Activated CD8-positive, alpha-beta memory T cell treated with anti-CD3 and anti-CD28 coated beads, Interleukin-2, amount 10 ng/mL, durations not matched to agents 7 days and 5 days (primary cell): ENCODE results near the gene SHLD1. TPM values are rescaled to one million over a fixed set of nuclear protein-coding genes. Genes with fewer than 3 reads are reported as not detected.
"Not testable (repeated sequence)": the region's sequence is repeated elsewhere in the genome, so short reads cannot be mapped to it uniquely, and the experiment has no call there.

Experiments
- ATAC-seq: fragments of 150-1000 bp; cut with Tn5 transposase; one replicate; pipeline ENCODE4 v1.10.0; 2021; ENCODE audit warnings: moderate library complexity
- CTCF ChIA-PET: fragments of 350-600 bp; sonication (Branson Sonifier 250); formaldehyde crosslinking; loops from one replicate; lab custom pipeline; 2021; ENCODE audit warnings: antibody characterized with exemption; lab: Charles Lee
- DNase-seq: peaks from one replicate; pipeline ENCODE4 v3.0.0-alpha.2; 2020
- H3K27ac Mint-ChIP-seq: one replicate; pipeline ENCODE4 v1.8.0; 2021; ENCODE audit warnings: mild to moderate bottlenecking, mixed read lengths
- H3K27me3 Mint-ChIP-seq: one replicate; pipeline ENCODE4 v1.8.0; 2021; ENCODE audit warnings: mixed read lengths
- H3K36me3 Mint-ChIP-seq: one replicate; pipeline ENCODE4 v1.8.0; 2021; ENCODE audit warnings: mild to moderate bottlenecking, mixed read lengths
- H3K4me1 Mint-ChIP-seq: one replicate; pipeline ENCODE4 v1.8.0; 2021; ENCODE audit warnings: mixed read lengths
- H3K4me3 Mint-ChIP-seq: one replicate; pipeline ENCODE4 v1.8.0; 2021; ENCODE audit warnings: mild to moderate bottlenecking, moderate library complexity, mixed read lengths
- H3K9me3 Mint-ChIP-seq: one replicate; pipeline ENCODE4 v1.8.0; 2022; ENCODE audit warnings: low read depth, mixed read lengths
- total RNA-seq, 2 experiments: library from RNA; stranded (reverse); gene quantifications; one replicate each; pipeline ENCODE4 v1.2.3, GENCODE V29; 2021

The SHLD1 gene
- total RNA-seq, 2 experiments from 2014 or later, result 8.5 to 9.1 TPM

GRCh38 chr20:5721356-5721755, 28.8 kb upstream of the SHLD1 start:
- H3K36me3 Mint-ChIP-seq, H3K4me3 Mint-ChIP-seq, H3K27me3 Mint-ChIP-seq, CTCF ChIA-PET, ATAC-seq, DNase-seq, H3K27ac Mint-ChIP-seq, H3K9me3 Mint-ChIP-seq: not testable (repeated sequence)
- H3K4me1 Mint-ChIP-seq, result peaks cover 15% of the 10 kb centered on the region

- no peak overlapping the region for H3K4me3 Mint-ChIP-seq
- no peak for DNase-seq
- H3K36me3 Mint-ChIP-seq, result no peaks in the 10 kb centered on the region
- ATAC-seq, result no peak
- CTCF ChIA-PET, result interaction anchor here (0.7 kb wide), 1 partner anchor 19 kb away, joined by 3 read pairs; no protein-coding TSS in a partner anchor
- H3K4me1 Mint-ChIP-seq, result peaks cover 15% of the 10 kb centered on the region
- H3K27me3 Mint-ChIP-seq, result peaks cover 4% of the 10 kb centered on the region
- no peak overlapping the region for H3K27ac Mint-ChIP-seq
- no peaks in the 10 kb centered on the region for H3K9me3 Mint-ChIP-seq
These were observed 27.3 kb upstream of the SHLD1 start for GRCh38 chr20:5722927-5723326.

- H3K4me3 Mint-ChIP-seq, DNase-seq, CTCF ChIA-PET, H3K36me3 Mint-ChIP-seq, H3K27me3 Mint-ChIP-seq, H3K27ac Mint-ChIP-seq, H3K4me1 Mint-ChIP-seq, ATAC-seq, H3K9me3 Mint-ChIP-seq: not testable (repeated sequence)
These were observed 25.1 kb upstream of the SHLD1 start for GRCh38 chr20:5725183-5725463.

- H3K9me3 Mint-ChIP-seq, result no peaks in the 10 kb centered on the region
- H3K4me1 Mint-ChIP-seq, result no peaks in the 10 kb centered on the region
- peaks cover 4% of the 10 kb centered on the region for H3K27me3 Mint-ChIP-seq
- DNase-seq, result no peak
- H3K4me3 Mint-ChIP-seq, result no peak overlapping the region
- no peaks in the 10 kb centered on the region for H3K36me3 Mint-ChIP-seq
- no peak overlapping the region for H3K27ac Mint-ChIP-seq
- CTCF ChIA-PET, result no interaction called here
- no peak for ATAC-seq
These were observed 23.1 kb upstream of the SHLD1 start for GRCh38 chr20:5727018-5727515.

GRCh38 chr20:5729348-5729747, 20.9 kb upstream of the SHLD1 start:
- H3K4me1 Mint-ChIP-seq, result no peaks in the 10 kb centered on the region
- ATAC-seq, result no peak
- H3K27me3 Mint-ChIP-seq, result peaks cover 7% of the 10 kb centered on the region
- DNase-seq, result no peak
- H3K36me3 Mint-ChIP-seq, result no peaks in the 10 kb centered on the region
- no peak overlapping the region for H3K27ac Mint-ChIP-seq
- CTCF ChIA-PET, result no interaction called here
- no peak overlapping the region for H3K4me3 Mint-ChIP-seq
- no peaks in the 10 kb centered on the region for H3K9me3 Mint-ChIP-seq

- no peak for ATAC-seq
- no peaks in the 10 kb centered on the region for H3K9me3 Mint-ChIP-seq
- no peak overlapping the region for H3K27ac Mint-ChIP-seq
- no peaks in the 10 kb centered on the region for H3K4me1 Mint-ChIP-seq
- H3K27me3 Mint-ChIP-seq, result peaks cover 7% of the 10 kb centered on the region
- H3K36me3 Mint-ChIP-seq, result no peaks in the 10 kb centered on the region
- no peak overlapping the region for H3K4me3 Mint-ChIP-seq
- CTCF ChIA-PET, result interaction anchor here (1.0 to 1.6 kb wide), 2 partner anchors 10 to 164 kb away, joined by 3 read pairs; no protein-coding TSS in a partner anchor
- no peak for DNase-seq
These were observed 20.1 kb upstream of the SHLD1 start for GRCh38 chr20:5730131-5730530.

GRCh38 chr20:5731753-5732366, 18.3 kb upstream of the SHLD1 start:
- DNase-seq, result no peak
- H3K36me3 Mint-ChIP-seq, result no peaks in the 10 kb centered on the region
- H3K27me3 Mint-ChIP-seq, result peaks cover 9% of the 10 kb centered on the region
- no peak overlapping the region for H3K27ac Mint-ChIP-seq
- H3K4me1 Mint-ChIP-seq, result no peaks in the 10 kb centered on the region
- CTCF ChIA-PET, result interaction anchor here (1.2 kb wide), 1 partner anchor 203 kb away, joined by 3 read pairs; no protein-coding TSS in a partner anchor
- no peak for ATAC-seq
- H3K9me3 Mint-ChIP-seq, result no peaks in the 10 kb centered on the region
- no peak overlapping the region for H3K4me3 Mint-ChIP-seq

GRCh38 chr20:5734602-5735001, 15.6 kb upstream of the SHLD1 start:
- CTCF ChIA-PET, result no interaction called here
- no peak for DNase-seq
- Mint-ChIP-seq H3K27me3 (peaks cover 5% of the 10 kb centered on the region), H3K4me1 (peaks cover 7% of the 10 kb centered on the region), H3K9me3 (no peaks in the 10 kb centered on the region), H3K4me3 (no peak overlapping the region), H3K36me3 (no peaks in the 10 kb centered on the region), H3K27ac (no peak overlapping the region)
- no peak for ATAC-seq

GRCh38 chr20:5735845-5736510, 14.2 kb upstream of the SHLD1 start:
- ATAC-seq (no peak), DNase-seq (no peak)
- Mint-ChIP-seq H3K4me1 (peaks cover 7% of the 10 kb centered on the region), H3K9me3 (no peaks in the 10 kb centered on the region), H3K36me3 (no peaks in the 10 kb centered on the region), H3K27me3 (peaks cover 5% of the 10 kb centered on the region), H3K27ac (no peak overlapping the region), H3K4me3 (no peak overlapping the region)
- CTCF ChIA-PET, result no interaction called here

GRCh38 chr20:5737619-5737953, 12.6 kb upstream of the SHLD1 start:
- CTCF ChIA-PET, result no interaction called here
- Mint-ChIP-seq H3K4me1 (peaks cover 7% of the 10 kb centered on the region), H3K27me3 (peaks cover 5% of the 10 kb centered on the region), H3K27ac (no peak overlapping the region), H3K36me3 (no peaks in the 10 kb centered on the region), H3K4me3 (no peak overlapping the region), H3K9me3 (no peaks in the 10 kb centered on the region)
- DNase-seq, result no peak
- no peak for ATAC-seq

- peaks cover 5% of the 10 kb centered on the region for H3K27me3 Mint-ChIP-seq
- H3K4me3 Mint-ChIP-seq, result no peak overlapping the region
- CTCF ChIA-PET, result no interaction called here
- DNase-seq (no peak), ATAC-seq (no peak)
- no peaks in the 10 kb centered on the region for H3K9me3 Mint-ChIP-seq
- H3K27ac Mint-ChIP-seq, result no peak overlapping the region
- no peaks in the 10 kb centered on the region for H3K36me3 Mint-ChIP-seq
- peaks cover 7% of the 10 kb centered on the region for H3K4me1 Mint-ChIP-seq
These were observed 12.2 kb upstream of the SHLD1 start for GRCh38 chr20:5737966-5738365.

GRCh38 chr20:5740643-5741042, 9.6 kb upstream of the SHLD1 start:
- H3K27me3 Mint-ChIP-seq, H3K27ac Mint-ChIP-seq, H3K4me1 Mint-ChIP-seq, DNase-seq, H3K9me3 Mint-ChIP-seq, H3K36me3 Mint-ChIP-seq, ATAC-seq, H3K4me3 Mint-ChIP-seq: not testable (repeated sequence)
- CTCF ChIA-PET, result interaction anchor here (1.3 kb wide), 1 partner anchor 10 kb away, joined by 3 read pairs; no protein-coding TSS in a partner anchor

- Mint-ChIP-seq H3K9me3 (no peaks in the 10 kb centered on the region), H3K4me3 (no peak overlapping the region), H3K27ac (no peak overlapping the region), H3K27me3 (no peaks in the 10 kb centered on the region), H3K4me1 (peaks cover 7% of the 10 kb centered on the region), H3K36me3 (no peaks in the 10 kb centered on the region)
- DNase-seq, result no peak
- CTCF ChIA-PET, result interaction anchor here (0.7 kb wide), 1 partner anchor 100 kb away, joined by 3 read pairs; no protein-coding TSS in a partner anchor
- no peak for ATAC-seq
These were observed 9.1 kb upstream of the SHLD1 start for GRCh38 chr20:5741089-5741488.

- no peak overlapping the region for H3K4me3 Mint-ChIP-seq
- CTCF ChIA-PET, result no interaction called here
- H3K27me3 Mint-ChIP-seq, result peaks cover 4% of the 10 kb centered on the region
- no peak for DNase-seq
- no peak for ATAC-seq
- H3K9me3 Mint-ChIP-seq, result no peaks in the 10 kb centered on the region
- no peak overlapping the region for H3K27ac Mint-ChIP-seq
- H3K4me1 Mint-ChIP-seq, result peaks cover 7% of the 10 kb centered on the region
- no peaks in the 10 kb centered on the region for H3K36me3 Mint-ChIP-seq
These were observed 8.2 kb upstream of the SHLD1 start for GRCh38 chr20:5742041-5742440.
